ENCODE results near the gene ITGB8.

The ITGB8 gene

GRCh38 chr7:20338285-20338684 lies 7.6 kb downstream of the ITGB8 start:
- Histone ChIP-seq H3K79me2 (ENCODE audit: control insufficient read depth, insufficient read depth, low read length, unreplicated experiment) (no peaks in the 10 kb centered on the region), H3K27ac (ENCODE audit: low read depth, low read length) (no peak overlapping the region), H3K4me3 (ENCODE audit: low read depth, low read length) (no peak overlapping the region), H2AFZ (ENCODE audit: low read length, unreplicated experiment) (no peak overlapping the region), H3K4me1 (ENCODE audit: control insufficient read depth, insufficient read depth, low read length, unreplicated experiment) (no peaks in the 10 kb centered on the region), H3K36me3 (ENCODE audit: insufficient read depth, low read length) (no peaks in the 10 kb centered on the region), H3K27me3 (ENCODE audit: insufficient read depth, low read length) (no peaks in the 10 kb centered on the region)

GRCh38 chr7:20340839-20341238 lies 10.1 kb downstream of the ITGB8 start:
- no peaks in the 10 kb centered on the region for H3K4me1 ChIP-seq (ENCODE audit: control insufficient read depth, insufficient read depth, low read length, unreplicated experiment)
- no peaks in the 10 kb centered on the region for H3K36me3 ChIP-seq (ENCODE audit: insufficient read depth, low read length)
- no peak overlapping the region for H2AFZ ChIP-seq (ENCODE audit: low read length, unreplicated experiment)
- no peaks in the 10 kb centered on the region for H3K79me2 ChIP-seq (ENCODE audit: control insufficient read depth, insufficient read depth, low read length, unreplicated experiment)
- no peak overlapping the region for H3K27ac ChIP-seq (ENCODE audit: low read depth, low read length)
- no peak overlapping the region for H3K4me3 ChIP-seq (ENCODE audit: low read depth, low read length)
- no peaks in the 10 kb centered on the region for H3K27me3 ChIP-seq (ENCODE audit: insufficient read depth, low read length)

- no peaks in the 10 kb centered on the region for H3K27me3 ChIP-seq (ENCODE audit: insufficient read depth, low read length)
- no peaks in the 10 kb centered on the region for H3K36me3 ChIP-seq (ENCODE audit: insufficient read depth, low read length)
- H2AFZ ChIP-seq (ENCODE audit: low read length, unreplicated experiment) = no peak overlapping the region
- no peaks in the 10 kb centered on the region for H3K79me2 ChIP-seq (ENCODE audit: control insufficient read depth, insufficient read depth, low read length, unreplicated experiment)
- H3K4me1 ChIP-seq (ENCODE audit: control insufficient read depth, insufficient read depth, low read length, unreplicated experiment) = no peaks in the 10 kb centered on the region
- no peak overlapping the region for H3K4me3 ChIP-seq (ENCODE audit: low read depth, low read length)
- H3K27ac ChIP-seq (ENCODE audit: low read depth, low read length) = no peak overlapping the region
Measured at GRCh38 chr7:20343205-20343604, 12.5 kb downstream of the ITGB8 start.

GRCh38 chr7:20343941-20344340 lies 13.2 kb downstream of the ITGB8 start:
- H2AFZ ChIP-seq (ENCODE audit: low read length, unreplicated experiment) = no peak overlapping the region
- H3K27ac ChIP-seq (ENCODE audit: low read depth, low read length) = no peak overlapping the region
- H3K36me3 ChIP-seq (ENCODE audit: insufficient read depth, low read length) = no peaks in the 10 kb centered on the region
- no peaks in the 10 kb centered on the region for H3K27me3 ChIP-seq (ENCODE audit: insufficient read depth, low read length)
- no peaks in the 10 kb centered on the region for H3K4me1 ChIP-seq (ENCODE audit: control insufficient read depth, insufficient read depth, low read length, unreplicated experiment)
- H3K79me2 ChIP-seq (ENCODE audit: control insufficient read depth, insufficient read depth, low read length, unreplicated experiment) = no peaks in the 10 kb centered on the region
- no peak overlapping the region for H3K4me3 ChIP-seq (ENCODE audit: low read depth, low read length)

- H3K4me3 ChIP-seq (ENCODE audit: low read depth, low read length) = no peak overlapping the region
- no peaks in the 10 kb centered on the region for H3K79me2 ChIP-seq (ENCODE audit: control insufficient read depth, insufficient read depth, low read length, unreplicated experiment)
- no peak overlapping the region for H2AFZ ChIP-seq (ENCODE audit: low read length, unreplicated experiment)
- H3K36me3 ChIP-seq (ENCODE audit: insufficient read depth, low read length) = no peaks in the 10 kb centered on the region
- H3K27ac ChIP-seq (ENCODE audit: low read depth, low read length) = no peak overlapping the region
- H3K4me1 ChIP-seq (ENCODE audit: control insufficient read depth, insufficient read depth, low read length, unreplicated experiment) = no peaks in the 10 kb centered on the region
- no peaks in the 10 kb centered on the region for H3K27me3 ChIP-seq (ENCODE audit: insufficient read depth, low read length)
Measured at GRCh38 chr7:20344396-20344795, 13.7 kb downstream of the ITGB8 start.

GRCh38 chr7:20346577-20346976 lies 15.9 kb downstream of the ITGB8 start:
- no peaks in the 10 kb centered on the region for H3K36me3 ChIP-seq (ENCODE audit: insufficient read depth, low read length)
- H3K79me2 ChIP-seq (ENCODE audit: control insufficient read depth, insufficient read depth, low read length, unreplicated experiment) = no peaks in the 10 kb centered on the region
- peaks cover 12% of the 10 kb centered on the region for H3K4me1 ChIP-seq (ENCODE audit: control insufficient read depth, insufficient read depth, low read length, unreplicated experiment)
- H3K4me3 ChIP-seq (ENCODE audit: low read depth, low read length) = no peak overlapping the region
- H3K27me3 ChIP-seq (ENCODE audit: insufficient read depth, low read length) = no peaks in the 10 kb centered on the region
- H2AFZ ChIP-seq (ENCODE audit: low read length, unreplicated experiment) = no peak overlapping the region
- no peak overlapping the region for H3K27ac ChIP-seq (ENCODE audit: low read depth, low read length)

GRCh38 chr7:20347680-20348079 lies 17.0 kb downstream of the ITGB8 start:
- H3K4me3 ChIP-seq (ENCODE audit: low read depth, low read length) = no peak overlapping the region
- no peak overlapping the region for H2AFZ ChIP-seq (ENCODE audit: low read length, unreplicated experiment)
- H3K27ac ChIP-seq (ENCODE audit: low read depth, low read length) = no peak overlapping the region
- no peaks in the 10 kb centered on the region for H3K79me2 ChIP-seq (ENCODE audit: control insufficient read depth, insufficient read depth, low read length, unreplicated experiment)
- peaks cover 23% of the 10 kb centered on the region for H3K4me1 ChIP-seq (ENCODE audit: control insufficient read depth, insufficient read depth, low read length, unreplicated experiment)
- H3K36me3 ChIP-seq (ENCODE audit: insufficient read depth, low read length) = no peaks in the 10 kb centered on the region
- no peaks in the 10 kb centered on the region for H3K27me3 ChIP-seq (ENCODE audit: insufficient read depth, low read length)

- H3K36me3 ChIP-seq (ENCODE audit: insufficient read depth, low read length) = no peaks in the 10 kb centered on the region
- H3K4me1 ChIP-seq (ENCODE audit: control insufficient read depth, insufficient read depth, low read length, unreplicated experiment) = peaks cover 24% of the 10 kb centered on the region
- no peak overlapping the region for H3K4me3 ChIP-seq (ENCODE audit: low read depth, low read length)
- H3K27ac ChIP-seq (ENCODE audit: low read depth, low read length) = no peak overlapping the region
- no peaks in the 10 kb centered on the region for H3K27me3 ChIP-seq (ENCODE audit: insufficient read depth, low read length)
- H2AFZ ChIP-seq (ENCODE audit: low read length, unreplicated experiment) = no peak overlapping the region
- no peaks in the 10 kb centered on the region for H3K79me2 ChIP-seq (ENCODE audit: control insufficient read depth, insufficient read depth, low read length, unreplicated experiment)
Measured at GRCh38 chr7:20348125-20348807, 17.6 kb downstream of the ITGB8 start.

GRCh38 chr7:20350518-20350951 lies 19.8 kb downstream of the ITGB8 start:
- no peaks in the 10 kb centered on the region for H3K79me2 ChIP-seq (ENCODE audit: control insufficient read depth, insufficient read depth, low read length, unreplicated experiment)

GRCh38 chr7:20350996-20351692 lies 20.4 kb downstream of the ITGB8 start:
- Histone ChIP-seq H3K79me2 (ENCODE audit: control insufficient read depth, insufficient read depth, low read length, unreplicated experiment) (no peaks in the 10 kb centered on the region), H2AFZ (ENCODE audit: low read length, unreplicated experiment) (no peak overlapping the region), H3K27ac (ENCODE audit: low read depth, low read length) (peak overlapping the region; percentile 92), H3K27me3 (ENCODE audit: insufficient read depth, low read length) (no peaks in the 10 kb centered on the region), H3K4me3 (ENCODE audit: low read depth, low read length) (no peak overlapping the region), H3K36me3 (ENCODE audit: insufficient read depth, low read length) (no peaks in the 10 kb centered on the region), H3K4me1 (ENCODE audit: control insufficient read depth, insufficient read depth, low read length, unreplicated experiment) (peaks cover 24% of the 10 kb centered on the region)

More at GRCh38 chr7:20350518-20350951, 19.8 kb downstream of the ITGB8 start:
- Histone ChIP-seq H3K4me1 (ENCODE audit: control insufficient read depth, insufficient read depth, low read length, unreplicated experiment) (peaks cover 24% of the 10 kb centered on the region), H3K4me3 (ENCODE audit: low read depth, low read length) (no peak overlapping the region), H3K27me3 (ENCODE audit: insufficient read depth, low read length) (no peaks in the 10 kb centered on the region), H2AFZ (ENCODE audit: low read length, unreplicated experiment) (no peak overlapping the region), H3K36me3 (ENCODE audit: insufficient read depth, low read length) (no peaks in the 10 kb centered on the region), H3K27ac (ENCODE audit: low read depth, low read length) (no peak overlapping the region)

- H3K79me2 ChIP-seq (ENCODE audit: control insufficient read depth, insufficient read depth, low read length, unreplicated experiment) = no peaks in the 10 kb centered on the region
- peak overlapping the region; percentile 92 for H3K27ac ChIP-seq (ENCODE audit: low read depth, low read length)
- no peaks in the 10 kb centered on the region for H3K27me3 ChIP-seq (ENCODE audit: insufficient read depth, low read length)
- H3K4me1 ChIP-seq (ENCODE audit: control insufficient read depth, insufficient read depth, low read length, unreplicated experiment) = peaks cover 24% of the 10 kb centered on the region
- H3K36me3 ChIP-seq (ENCODE audit: insufficient read depth, low read length) = no peaks in the 10 kb centered on the region
- peak overlapping the region; percentile 51 for H3K4me3 ChIP-seq (ENCODE audit: low read depth, low read length)
- peak overlapping the region; percentile 20 for H2AFZ ChIP-seq (ENCODE audit: low read length, unreplicated experiment)
Measured at GRCh38 chr7:20351901-20352300, 21.2 kb downstream of the ITGB8 start.
